GM12865 (cell line): Measurements from ENCODE around the gene HS3ST4.

Experiments used
- DNase-seq: peaks from one replicate; pipeline ENCODE4 v3.0.0; 2010; ENCODE audit warnings: low read depth
- H3K4me3 ChIP-seq: 2 replicates; pipeline ENCODE4 v1.5.1; 2011; ENCODE audit warnings: mild to moderate bottlenecking, low read depth, low read length, control low read depth
- TF ChIP-seq, protein P1 (sequence below): IDR thresholded peaks from 2 replicates; pipeline ENCODE4 v1.5.1; 2011; ENCODE audit warnings: low read length, control low read depth, low read depth, inconsistent platforms; ENCODE audit not compliant: insufficient read depth; ENCODE audit errors: missing control alignments

The HS3ST4 gene

DNA sequence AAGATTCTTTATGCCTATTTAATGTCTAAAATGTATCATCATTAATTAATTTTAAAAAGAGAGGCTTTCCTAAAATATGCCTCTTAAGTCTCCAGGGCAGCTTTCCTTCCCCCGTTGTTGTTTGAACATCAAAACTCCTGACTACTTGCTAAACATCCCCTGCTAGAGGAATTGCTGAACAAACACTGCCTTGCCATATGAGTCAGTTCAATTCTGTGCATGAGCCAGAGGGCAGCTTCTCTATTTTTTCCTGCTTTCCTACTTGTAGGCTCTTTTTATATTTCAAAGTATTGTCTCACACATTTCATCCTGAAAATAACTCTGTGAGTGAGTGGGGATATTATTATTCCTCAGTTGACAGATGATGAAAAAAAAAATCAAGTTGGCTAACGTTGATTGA is 143.4 kb downstream of the HS3ST4 start:
- no peak overlapping the region for H3K4me3 ChIP-seq
- no peak for DNase-seq
- TF ChIP-seq, protein P1, sequence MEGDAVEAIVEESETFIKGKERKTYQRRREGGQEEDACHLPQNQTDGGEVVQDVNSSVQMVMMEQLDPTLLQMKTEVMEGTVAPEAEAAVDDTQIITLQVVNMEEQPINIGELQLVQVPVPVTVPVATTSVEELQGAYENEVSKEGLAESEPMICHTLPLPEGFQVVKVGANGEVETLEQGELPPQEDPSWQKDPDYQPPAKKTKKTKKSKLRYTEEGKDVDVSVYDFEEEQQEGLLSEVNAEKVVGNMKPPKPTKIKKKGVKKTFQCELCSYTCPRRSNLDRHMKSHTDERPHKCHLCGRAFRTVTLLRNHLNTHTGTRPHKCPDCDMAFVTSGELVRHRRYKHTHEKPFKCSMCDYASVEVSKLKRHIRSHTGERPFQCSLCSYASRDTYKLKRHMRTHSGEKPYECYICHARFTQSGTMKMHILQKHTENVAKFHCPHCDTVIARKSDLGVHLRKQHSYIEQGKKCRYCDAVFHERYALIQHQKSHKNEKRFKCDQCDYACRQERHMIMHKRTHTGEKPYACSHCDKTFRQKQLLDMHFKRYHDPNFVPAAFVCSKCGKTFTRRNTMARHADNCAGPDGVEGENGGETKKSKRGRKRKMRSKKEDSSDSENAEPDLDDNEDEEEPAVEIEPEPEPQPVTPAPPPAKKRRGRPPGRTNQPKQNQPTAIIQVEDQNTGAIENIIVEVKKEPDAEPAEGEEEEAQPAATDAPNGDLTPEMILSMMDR = no peak

- DNase-seq = peak; percentile 52
- H3K4me3 ChIP-seq = no peak overlapping the region
- TF ChIP-seq, protein P1 = peak; percentile 61
These were observed 147.0 kb downstream of the HS3ST4 start for GRCh38 chr16:25838724-25839186.

GRCh38 chr16:25841761-25842160 is 150.0 kb downstream of the HS3ST4 start:
- TF ChIP-seq, protein P1 = no peak
- no peak for DNase-seq
- no peak overlapping the region for H3K4me3 ChIP-seq

DNA sequence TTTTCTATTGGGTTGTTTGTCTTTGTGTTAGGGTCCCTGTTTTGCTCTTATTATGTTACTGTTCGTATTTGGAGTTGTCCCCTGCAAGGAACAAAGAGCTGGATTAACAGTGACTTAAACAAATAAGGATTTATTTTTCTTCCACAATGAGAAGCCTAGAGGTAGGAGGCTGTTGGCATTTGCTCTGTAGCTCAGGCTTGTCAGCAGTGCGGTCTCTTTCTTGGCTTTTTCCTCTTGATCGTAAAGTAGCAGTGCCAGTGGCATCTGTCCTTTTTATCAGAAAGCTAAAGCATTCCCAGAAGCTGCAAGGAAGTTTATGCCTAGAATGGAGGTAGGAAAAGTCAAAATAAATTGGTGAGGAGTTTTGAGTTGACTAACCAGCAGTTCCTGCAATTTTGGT is 154.1 kb downstream of the HS3ST4 start:
- no peak for DNase-seq
- TF ChIP-seq, protein P1 = no peak
- H3K4me3 ChIP-seq = no peak overlapping the region

DNA sequence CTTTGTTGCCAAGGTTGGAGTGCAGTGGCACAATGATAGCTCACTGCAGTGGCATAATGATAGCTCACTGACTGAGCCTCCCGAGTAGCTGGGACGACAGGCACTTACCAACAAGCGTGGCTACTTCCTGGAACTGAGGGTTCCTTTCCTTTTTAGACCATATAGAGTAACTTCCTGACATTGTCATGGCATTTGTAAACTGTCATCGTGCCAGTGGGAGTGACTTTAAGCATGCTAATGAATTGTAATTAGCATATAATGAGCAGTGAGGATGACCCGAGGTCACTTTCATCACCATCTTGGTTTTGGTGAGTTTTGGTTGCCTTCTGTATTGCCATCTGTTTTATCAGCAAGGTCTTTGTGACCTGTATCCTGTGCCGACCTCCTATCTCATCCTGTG is 162.4 kb downstream of the HS3ST4 start:
- no peak overlapping the region for H3K4me3 ChIP-seq
- TF ChIP-seq, protein P1 = no peak
- no peak for DNase-seq

GRCh38 chr16:25855063-25855462 is 163.3 kb downstream of the HS3ST4 start:
- DNase-seq = no peak
- TF ChIP-seq, protein P1 = no peak
- no peak overlapping the region for H3K4me3 ChIP-seq

DNA sequence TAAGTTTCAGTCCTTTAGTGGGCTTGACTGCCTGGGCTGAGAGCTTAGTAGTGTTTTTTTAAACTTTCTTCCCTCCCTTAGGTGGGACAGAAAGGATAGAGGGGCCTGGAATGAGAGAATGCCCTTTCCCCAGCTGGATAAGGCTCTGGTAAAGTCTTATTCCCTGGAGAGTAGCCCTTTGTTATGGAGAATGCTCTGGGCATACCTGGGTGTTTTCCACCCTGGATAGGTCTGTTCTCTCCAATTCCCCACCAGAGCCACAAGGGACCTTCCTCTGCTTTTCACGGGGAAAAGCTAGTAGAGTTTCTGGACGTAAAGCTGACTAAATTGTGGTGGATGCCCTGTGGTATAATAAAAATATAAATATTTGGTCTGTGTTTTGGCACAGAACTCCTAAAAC is 164.1 kb downstream of the HS3ST4 start:
- TF ChIP-seq, protein P1 = no peak
- no peak overlapping the region for H3K4me3 ChIP-seq
- DNase-seq = no peak
